GM10266 (cell line): ENCODE data around the gene CREB5.

Experiments
- DNase-seq: peaks from one replicate; pipeline ENCODE4 v3.0.0; 2012; ENCODE audit errors: extremely low spot score
- TF ChIP-seq, protein P1 (sequence below): IDR thresholded peaks from 2 replicates; pipeline ENCODE4 v1.5.1; 2012; ENCODE audit warnings: mild to moderate bottlenecking, low read depth; ENCODE audit not compliant: control insufficient read depth, insufficient read depth; ENCODE audit errors: missing control alignments

Gene CREB5

DNA sequence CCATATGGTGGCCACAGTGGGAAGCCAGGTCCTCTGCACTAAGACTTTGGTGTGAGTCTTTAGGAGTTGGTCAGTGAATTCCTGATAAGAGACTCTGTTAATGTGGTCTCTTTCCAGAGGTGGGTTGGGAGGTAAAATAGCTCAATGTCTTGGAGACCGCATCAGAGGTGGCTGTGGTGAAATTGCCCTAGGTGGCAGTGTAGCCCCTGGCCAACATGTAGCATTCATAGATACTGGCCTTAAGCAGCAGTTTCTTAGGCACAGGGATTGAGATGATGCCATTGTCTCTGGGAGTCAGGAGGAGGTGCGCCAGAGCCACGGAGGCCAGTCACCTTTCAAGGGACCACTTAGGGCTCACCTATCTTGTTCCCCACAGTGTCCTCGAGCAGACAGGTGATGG lies 202.8 kb downstream of the CREB5 start:
- TF ChIP-seq, protein P1, sequence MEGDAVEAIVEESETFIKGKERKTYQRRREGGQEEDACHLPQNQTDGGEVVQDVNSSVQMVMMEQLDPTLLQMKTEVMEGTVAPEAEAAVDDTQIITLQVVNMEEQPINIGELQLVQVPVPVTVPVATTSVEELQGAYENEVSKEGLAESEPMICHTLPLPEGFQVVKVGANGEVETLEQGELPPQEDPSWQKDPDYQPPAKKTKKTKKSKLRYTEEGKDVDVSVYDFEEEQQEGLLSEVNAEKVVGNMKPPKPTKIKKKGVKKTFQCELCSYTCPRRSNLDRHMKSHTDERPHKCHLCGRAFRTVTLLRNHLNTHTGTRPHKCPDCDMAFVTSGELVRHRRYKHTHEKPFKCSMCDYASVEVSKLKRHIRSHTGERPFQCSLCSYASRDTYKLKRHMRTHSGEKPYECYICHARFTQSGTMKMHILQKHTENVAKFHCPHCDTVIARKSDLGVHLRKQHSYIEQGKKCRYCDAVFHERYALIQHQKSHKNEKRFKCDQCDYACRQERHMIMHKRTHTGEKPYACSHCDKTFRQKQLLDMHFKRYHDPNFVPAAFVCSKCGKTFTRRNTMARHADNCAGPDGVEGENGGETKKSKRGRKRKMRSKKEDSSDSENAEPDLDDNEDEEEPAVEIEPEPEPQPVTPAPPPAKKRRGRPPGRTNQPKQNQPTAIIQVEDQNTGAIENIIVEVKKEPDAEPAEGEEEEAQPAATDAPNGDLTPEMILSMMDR, result peak; percentile 51

DNA sequence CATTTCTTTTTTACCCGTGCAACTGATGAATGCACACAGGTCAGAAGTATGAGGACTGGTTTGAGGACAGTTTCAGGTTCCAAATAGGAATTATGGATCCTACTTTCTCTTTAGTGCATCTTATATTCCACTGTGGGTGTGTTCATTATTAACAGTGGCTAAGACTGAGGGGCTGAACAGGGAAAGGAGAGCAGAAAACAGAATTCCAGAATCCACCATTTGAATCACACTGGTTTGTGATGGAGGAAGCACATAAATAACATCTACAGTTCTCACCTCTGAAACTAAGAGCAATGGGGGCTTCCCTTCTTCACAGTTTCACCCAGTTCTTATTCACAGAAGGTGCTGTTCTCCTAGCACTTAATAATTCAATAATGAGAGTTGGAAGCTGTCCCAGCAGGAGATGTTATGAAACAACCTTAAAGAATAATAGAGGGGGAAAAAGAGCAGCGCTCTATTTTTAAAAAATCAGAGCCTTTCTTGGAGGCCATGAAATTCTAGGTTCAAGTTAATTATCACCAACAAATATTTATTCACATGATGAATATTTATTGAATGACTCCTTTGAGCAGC lies 205.1 kb downstream of the CREB5 start:
- no peak for DNase-seq

More for the DNA sequence above, 202.8 kb downstream of the CREB5 start:
- DNase-seq, result no peak

DNA sequence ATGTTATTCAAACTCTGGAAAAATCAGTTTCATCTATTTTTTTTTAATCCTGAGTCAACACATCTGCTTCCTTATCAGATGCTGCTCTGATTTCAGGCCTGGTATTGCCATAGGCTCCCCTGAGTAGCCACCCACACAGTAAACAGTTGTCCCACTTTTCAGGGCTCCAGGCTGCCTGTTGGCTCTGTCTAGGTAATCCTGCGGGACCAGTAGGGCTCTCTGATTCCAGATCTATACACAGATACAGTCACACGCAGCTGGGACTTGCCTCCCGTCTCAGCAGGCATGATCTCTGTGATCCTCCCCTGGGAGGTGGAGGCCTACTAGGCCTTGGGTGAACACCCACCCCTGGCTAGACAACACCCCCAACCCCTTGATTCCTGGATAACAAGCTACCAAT lies 206.1 kb downstream of the CREB5 start:
- DNase-seq, result no peak
- TF ChIP-seq, protein P1, result no peak

More for the DNA sequence above, 205.1 kb downstream of the CREB5 start:
- TF ChIP-seq, protein P1, result no peak

DNA sequence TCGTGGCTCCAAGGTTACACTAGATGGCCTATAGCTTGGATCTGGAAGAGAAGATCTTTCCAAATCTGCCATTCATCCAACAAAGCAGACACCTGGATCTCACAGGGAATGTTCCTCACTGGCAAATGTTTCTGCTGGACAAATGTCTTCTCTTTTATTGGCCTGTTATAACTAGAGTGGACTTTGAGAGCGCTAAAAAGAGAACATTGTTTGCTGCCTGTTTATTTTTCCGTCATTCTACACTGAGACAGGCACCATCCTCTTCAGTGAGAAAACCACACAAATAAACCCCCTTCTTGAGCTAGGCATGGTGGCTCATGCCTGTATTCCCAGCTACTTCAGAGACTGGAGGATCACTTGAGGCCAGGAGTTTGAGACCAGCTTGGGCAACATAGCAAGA lies 206.9 kb downstream of the CREB5 start:
- DNase-seq, result no peak
- TF ChIP-seq, protein P1, result no peak

DNA sequence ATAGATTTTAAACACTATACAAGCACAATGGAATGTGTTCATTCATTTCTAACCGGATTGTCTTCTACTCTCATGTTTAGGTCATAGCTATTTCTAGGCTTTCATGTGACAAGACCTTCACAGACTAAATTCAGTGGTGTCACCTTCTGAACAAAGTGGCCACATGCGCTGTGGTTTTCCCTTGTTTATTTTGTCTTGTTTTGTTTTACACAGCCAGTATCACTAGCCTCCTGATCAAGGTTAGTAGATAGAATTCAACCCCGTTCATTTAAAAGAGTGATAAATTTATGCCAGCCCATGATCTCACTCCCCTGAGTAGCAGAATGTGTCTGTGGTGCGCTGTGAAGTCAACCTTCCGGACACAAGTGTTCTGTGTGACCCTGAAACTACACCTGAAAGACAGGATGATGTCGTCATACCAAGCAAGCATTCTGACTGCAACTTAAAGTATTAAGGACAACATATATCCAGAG lies 209.1 kb downstream of the CREB5 start:
- TF ChIP-seq, protein P1, result no peak

DNA sequence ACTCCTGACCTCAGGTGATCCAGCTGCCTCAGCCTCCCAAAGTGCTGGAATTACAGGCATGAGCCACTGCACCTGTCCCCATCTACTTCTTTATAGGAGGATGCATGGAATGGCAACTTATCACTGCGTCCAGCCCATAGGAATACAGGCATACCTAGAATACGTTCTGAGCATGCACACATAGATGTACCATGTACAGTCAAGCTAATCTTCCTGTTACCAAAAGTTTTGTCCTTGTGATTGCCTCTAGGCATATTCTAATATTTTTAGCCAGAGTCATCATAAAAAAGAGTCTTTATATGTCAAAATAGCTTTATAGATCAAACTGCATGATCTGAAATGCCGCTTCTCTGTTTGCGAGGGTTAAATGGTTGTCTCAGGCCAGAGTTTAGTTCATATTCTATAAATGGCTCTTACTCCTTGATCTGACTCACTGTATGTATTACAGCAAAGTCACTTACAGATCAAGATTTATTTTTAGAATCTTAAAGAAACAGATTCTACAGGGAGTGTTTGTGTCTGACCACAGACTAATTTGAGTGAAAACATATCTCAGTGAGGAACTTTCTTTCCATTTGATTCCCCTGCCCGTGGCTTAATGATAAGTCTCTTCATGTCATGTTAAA lies 210.9 kb downstream of the CREB5 start:
- TF ChIP-seq, protein P1, result no peak
- peak; percentile 26 for DNase-seq

More for the DNA sequence above, 209.1 kb downstream of the CREB5 start:
- peak; percentile 52 for DNase-seq

DNA sequence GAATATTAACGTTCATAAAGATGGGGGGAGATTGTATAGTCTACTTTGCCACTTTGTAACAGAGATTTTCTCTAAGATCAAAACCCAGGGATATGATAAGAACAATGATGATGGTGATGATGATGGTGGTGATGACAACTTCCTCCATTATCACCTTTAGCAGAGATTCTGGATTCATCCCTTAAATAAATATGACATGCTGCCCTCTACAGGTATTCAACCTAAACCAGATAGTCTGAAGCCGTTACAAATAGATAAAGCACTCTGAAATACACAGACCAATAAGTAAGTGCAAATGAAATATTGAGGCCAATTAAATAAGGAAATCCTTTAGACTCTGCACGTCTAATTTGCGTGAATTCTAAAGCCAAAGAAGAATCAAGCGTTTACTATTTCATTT lies 211.5 kb downstream of the CREB5 start:
- TF ChIP-seq, protein P1, result peak; percentile 32
- no peak for DNase-seq
